Eye (tissue), 1 donor: ENCODE results near the gene DRD5.
"Not testable (repeated sequence)": the region's sequence is repeated elsewhere in the genome, so short reads cannot be mapped to it uniquely, and the experiment has no call there.

Experiments
- DNase-seq: peaks from one replicate; pipeline ENCODE4 v3.0.0-alpha.2; 2015

Gene DRD5

DNA sequence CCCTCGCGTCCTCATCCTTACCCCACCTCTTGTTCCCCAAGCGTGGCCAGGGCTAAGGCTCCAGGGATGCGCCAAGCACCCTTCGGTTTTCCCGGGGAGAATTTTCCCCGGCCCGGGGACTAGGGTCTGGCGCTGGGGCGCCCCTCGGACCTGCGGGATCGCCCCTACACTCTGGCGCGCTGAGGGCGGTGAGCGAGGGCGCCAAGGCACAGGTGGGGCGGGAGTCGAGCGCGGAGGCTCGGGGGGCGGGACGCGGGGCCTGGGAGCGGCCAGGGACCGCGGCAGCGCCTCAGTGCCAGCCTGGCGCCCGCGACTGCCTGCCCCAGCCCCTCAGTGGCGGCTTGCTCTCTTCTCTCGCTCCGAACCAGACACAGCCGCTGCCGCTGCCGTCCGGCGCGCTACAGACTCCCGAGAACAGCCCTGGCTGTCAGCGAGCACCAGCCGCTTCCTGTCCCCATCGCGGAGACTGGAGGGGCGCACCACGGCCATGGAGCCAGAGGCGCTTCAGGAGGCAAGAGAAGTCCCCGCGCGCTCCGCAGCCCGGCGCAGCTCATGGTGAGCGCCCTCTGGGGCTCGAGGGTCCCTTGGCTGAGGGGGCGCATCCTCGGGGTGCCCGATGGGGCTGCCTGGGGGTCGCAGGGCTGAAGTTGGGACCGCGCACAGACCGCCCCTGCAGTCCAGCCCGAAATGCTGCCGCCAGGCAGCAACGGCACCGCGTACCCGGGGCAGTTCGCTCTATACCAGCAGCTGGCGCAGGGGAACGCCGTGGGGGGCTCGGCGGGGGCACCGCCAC is at the start of gene DRD5:
Gene DRD5, plus strand, starts transcription at position 292 of the 793 bp plus-strand sequence. Its CDS starts 396 bp downstream, at position 688.
- peak; percentile 70 for DNase-seq

DNA sequence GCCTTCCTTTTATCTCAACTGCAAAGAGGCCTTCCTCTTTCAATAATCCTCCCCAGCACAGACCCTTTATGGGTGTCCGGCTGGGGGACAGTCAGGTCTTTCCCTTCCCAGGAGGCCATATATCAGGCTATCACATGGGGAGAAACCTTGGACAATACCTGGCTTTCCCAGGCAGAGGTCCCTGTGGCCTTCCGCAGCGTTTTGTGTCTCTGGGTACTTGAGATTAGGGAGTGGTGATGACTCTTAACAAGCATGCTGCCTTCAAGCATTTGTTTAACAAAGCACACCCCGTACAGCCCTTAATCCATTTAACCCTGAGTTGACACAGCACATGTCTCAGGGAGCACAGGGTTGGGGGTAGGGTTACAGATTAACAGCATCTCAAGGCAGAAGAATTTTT is 49.2 kb upstream of the DRD5 start:
- DNase-seq = not testable (repeated sequence)

DNA sequence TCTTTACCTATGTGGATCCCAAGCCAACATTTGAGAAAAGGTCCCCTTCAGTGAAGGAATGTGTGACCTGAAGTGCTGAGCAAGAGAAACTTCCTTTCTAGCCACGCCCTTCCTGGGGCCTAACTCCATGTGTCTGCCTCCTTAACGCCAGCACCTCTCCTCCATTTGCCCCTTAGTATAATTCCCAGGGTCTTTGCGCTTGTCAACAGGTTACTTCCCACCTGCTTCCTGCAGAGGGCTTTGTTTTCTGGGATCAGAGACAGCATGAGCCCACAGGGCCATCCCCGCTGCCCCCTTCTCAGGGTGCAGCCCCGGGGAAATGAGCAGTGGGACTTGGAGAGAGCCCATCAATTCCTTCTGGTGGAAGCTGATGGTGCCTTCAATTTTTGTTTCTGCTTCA is 45.9 kb upstream of the DRD5 start:
- no peak for DNase-seq

DNA sequence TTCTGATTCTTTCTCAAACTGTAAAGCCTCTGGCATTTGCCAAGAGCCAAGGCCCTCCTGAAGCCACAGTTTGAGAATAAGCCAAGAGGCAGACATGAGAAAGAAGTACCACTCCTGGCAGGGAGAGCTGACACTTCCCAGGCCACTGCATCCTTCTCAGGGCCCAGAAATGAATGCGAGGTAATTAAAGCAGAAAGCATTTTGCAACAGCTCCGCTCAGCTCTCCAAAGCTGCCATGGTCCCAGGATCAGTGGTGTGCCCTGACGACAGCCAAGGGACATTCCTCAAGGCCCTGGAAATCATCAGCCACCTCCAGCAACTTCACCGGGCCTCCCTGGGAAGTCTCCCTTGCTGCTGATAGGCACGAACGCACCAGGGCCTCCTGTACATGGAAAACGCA is 44.2 kb upstream of the DRD5 start:
- DNase-seq = not testable (repeated sequence)

DNA sequence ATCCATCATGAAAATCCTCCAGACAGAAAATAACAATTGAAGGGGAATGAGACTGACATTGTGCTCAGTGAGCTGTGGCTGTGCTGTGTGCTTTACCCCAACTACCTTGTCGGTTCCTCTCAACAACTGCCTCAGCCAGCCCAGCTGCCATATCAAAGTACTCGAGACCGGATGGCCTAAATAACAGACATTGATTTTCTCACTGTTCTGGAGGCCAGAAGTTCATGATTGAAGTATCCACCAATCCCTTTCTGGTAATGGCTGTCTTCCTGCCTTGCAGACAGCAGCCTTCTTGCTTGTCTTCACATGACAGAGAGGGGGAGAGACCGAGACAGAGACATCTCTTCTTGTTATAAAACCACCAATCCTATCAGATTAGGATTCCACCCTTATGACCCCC is 37.6 kb upstream of the DRD5 start:
- peak; percentile 50 for DNase-seq

DNA sequence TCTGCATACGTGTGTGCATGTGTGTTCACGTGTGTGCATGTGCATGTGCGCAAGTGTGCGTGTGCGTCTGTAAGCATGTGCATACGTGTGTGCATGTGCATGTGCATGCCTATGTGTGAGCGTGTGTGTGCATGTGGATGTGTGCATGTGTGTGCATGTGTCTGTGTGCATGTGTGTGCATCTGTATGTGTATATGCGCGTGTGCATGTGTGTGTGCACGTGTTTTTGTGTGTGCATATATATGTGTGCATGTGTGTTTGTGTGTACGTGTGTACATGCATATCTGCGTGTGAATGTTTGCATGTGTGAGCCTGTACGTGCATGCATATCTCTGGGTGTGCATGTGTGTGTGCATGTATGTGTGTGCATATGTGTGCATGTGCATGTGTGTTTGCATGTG is 35.7 kb upstream of the DRD5 start:
- DNase-seq = no peak

DNA sequence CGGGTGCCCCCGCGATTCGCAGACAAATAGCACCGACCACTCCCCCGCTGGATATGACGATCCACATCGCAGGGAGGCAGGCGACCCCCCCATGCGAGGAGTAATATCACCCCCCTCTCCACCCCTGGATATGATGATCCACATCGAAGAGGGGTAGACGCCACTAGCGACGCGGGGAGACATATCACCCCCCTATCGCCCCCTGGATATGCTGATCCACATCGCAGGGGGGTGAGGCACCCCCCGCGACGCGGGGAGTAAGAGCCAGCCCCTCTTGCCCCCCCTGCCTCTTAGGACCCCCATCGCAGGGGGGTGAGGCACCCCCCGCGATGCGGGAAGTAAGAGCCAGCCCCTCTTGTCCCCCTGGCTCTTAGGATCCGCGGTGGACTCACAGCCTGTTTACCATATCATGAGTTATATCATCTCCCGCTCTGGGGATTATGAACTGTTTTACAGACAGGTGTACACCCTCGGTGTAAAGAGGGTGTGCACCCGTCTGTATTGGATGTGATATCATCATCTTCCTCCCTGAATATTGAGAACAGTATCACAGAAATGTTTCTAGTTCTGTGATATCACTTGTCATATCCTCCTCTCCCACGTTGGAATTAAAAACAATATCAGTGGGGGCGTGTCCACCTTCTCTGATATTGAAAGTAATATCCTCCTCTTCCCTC is 22.7 kb upstream of the DRD5 start:
- no peak for DNase-seq

DNA sequence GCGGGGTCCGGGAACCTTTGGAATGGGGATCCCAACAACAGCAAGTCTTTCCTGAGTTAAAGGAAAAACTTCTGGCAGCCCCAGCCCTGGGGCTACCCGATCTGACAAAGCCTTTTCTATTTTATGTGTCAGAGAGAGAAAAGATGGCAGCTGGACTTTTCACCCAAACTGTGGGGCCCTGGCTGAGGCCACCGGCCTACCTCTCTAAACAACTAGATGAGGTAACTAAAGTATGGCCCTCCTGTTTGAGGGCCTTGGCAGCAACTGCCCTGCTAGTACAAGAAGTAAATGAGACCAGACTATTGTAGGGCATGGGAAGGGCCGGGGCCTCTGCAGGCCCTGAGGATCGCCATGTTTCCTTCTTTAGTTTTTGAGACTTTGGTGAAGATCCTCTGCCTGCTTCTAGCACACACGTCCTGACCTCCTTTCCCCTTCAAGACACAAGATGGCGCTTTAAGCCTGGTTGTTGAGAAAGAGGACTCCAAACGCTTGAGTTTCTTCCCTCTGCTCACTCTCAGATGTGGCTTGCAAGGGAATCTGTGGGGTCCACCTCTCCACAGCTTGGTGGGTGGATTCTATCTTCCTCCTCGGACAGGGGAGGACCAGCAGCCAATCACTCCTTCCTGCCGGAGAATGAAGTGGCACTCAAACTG is 18.5 kb upstream of the DRD5 start:
- peak; percentile 94 for DNase-seq

DNA sequence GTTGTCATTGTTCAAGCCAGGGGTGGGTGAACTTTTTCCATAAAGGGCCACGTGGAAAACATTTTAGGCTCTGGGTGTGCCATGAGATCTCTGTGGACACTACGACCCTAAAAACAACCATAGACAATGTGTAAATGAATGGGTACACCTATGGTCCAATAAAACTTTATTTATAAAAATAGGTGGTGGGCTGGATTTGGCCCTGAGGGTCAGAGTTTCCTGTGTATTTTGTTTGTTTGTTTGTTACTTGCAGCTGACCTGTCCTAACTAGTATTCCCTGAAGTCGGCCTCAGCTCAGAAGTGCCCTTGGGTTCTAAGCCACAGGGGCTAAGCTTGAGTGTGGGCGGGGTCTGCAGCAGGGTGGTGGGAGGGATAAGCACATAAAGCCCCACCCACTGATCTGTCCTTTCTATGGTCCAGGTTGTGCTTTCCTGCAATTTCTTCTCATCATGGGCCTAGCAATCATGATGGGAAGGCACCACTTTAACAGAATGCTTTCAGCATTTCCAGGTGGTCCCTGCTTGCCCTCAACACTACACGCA is 17.2 kb upstream of the DRD5 start:
- no peak for DNase-seq

DNA sequence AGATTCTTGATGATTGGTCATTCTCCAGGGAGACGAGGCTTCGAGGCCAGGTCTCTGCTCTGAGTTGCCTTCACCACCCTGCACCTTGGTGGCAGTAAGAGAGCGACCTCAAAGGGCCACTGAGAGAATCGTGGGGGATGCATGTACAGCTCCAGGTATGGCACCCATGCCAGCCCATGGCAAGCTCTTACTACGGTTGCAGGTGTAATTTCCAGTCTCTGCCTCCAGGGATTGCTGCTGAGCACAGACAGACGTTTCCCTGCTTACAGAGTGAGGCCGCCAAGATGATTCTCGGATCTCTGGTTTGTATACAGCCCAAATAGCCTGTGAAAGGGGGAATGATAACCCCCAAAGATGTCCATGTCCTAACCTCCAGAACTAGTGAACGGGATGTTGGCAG is 16.3 kb upstream of the DRD5 start:
- DNase-seq = no peak

DNA sequence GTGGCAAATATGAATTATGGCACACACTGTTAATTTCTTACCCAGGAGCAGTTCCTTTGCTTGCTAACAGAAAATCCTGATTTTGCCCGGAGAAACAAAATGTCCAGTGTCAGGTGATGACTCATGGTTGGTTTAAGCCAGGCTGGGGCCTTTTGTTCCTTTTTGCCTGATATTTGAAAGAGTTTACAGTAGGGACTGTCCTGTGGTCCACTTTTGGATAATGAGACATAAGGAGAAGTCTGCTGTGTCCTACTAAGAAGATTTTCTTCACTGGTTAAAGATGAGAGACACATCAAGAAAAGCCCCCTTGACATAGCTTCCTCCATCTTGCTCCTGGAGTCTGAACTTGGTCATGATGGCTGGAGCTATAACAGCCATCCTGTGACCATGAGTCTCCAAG is 12.1 kb upstream of the DRD5 start:
- no peak for DNase-seq

DNA sequence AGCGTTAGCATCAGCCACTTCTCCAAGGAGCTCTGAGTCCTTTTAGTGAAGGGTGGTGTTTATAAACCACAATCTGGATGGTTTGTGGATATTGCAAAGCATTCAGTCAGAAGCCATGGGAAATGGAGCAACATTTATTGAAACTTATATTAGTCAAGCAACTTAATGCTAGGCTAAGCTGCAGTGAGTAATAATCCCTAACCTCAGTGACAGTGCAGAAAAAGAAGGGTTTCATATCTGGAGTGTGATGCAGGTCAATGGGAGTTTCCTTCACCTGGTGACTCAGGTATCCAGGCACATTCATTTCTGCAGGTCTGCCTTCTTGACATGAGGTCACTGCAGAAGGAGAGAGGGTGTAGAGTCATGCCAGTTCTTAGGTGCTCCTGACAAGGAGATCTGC is 10.4 kb upstream of the DRD5 start:
- no peak for DNase-seq

DNA sequence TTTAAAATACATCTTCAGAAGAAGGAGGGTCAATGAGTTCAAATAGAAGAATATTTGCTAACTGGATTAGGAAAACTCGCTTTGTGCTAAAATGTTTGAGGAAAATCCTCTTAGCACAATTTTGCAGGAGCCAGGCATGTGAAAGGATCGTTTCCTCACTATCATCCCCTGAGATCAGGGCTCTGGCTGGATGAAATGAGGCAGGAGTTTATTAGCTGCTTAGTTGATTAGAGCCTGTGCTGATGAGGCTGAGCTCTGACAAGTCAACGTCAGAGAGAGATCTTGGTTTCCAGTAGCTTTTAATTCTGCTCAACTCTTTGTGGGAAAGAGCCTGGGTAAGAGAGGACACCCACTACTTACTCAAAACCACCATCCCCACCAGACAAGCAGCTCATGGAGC is 8.0 kb upstream of the DRD5 start:
- no peak for DNase-seq

DNA sequence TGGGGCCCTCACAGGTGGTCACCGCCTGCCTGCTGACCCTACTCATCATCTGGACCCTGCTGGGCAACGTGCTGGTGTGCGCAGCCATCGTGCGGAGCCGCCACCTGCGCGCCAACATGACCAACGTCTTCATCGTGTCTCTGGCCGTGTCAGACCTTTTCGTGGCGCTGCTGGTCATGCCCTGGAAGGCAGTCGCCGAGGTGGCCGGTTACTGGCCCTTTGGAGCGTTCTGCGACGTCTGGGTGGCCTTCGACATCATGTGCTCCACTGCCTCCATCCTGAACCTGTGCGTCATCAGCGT is 652 bp downstream of the DRD5 start:
- no peak for DNase-seq

DNA sequence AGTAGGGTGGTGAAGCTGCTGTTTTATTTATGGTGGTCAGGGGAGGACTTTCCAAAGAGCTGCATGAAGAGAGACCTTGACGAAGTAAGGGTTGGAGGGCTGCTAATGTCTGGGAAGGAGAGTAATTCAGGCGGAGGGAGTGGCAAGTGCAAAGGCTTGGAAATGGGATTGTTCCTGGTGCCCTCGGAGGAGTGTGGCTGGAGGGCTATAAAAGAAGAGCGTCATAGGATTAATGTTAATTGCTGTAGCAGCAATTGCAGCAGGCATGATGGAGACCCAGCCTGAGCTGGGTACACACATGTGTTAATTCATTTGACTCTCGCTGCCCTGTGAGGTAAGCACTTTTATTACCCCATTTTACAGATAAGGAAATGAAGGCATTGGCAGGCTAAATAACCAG is 4.5 kb downstream of the DRD5 start:
- not testable (repeated sequence) for DNase-seq

DNA sequence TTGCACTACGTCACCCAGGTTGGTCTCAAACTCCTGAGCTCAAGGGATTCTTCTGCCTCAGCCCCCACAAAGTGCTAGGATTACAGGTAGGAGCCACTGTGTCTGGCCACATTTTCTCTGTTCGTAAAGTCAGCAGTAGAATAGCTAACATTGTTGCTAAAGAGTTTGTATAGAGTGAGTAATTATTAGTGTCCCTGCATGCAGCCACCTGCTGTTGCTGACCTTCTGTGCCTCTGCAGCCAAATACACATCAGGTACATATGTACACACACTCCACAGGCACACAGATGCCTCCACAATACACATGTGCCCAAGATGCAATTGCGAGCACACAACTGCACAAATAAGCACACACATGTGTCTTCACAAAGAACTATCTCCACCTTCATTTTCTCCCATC is 10.9 kb downstream of the DRD5 start:
- DNase-seq = no peak

DNA sequence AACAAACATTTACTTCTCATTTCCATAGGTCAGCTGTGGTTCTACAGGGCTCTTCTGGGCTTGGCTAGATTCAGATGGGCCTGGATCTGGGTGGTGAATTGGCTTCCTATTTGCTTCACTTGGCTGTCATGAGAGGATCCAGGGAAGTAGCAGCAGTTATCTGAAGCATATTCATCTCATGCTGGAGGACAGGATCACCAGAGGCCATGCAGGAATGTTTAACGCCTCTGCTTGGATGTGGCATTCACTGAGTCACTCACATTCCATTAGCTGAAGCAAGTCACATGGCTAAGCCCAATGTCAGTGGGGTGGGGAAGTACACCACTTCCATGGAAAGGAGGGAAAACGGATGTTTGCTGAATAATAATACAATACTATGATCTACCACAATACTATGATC is 15.2 kb downstream of the DRD5 start:
- DNase-seq = not testable (repeated sequence)

DNA sequence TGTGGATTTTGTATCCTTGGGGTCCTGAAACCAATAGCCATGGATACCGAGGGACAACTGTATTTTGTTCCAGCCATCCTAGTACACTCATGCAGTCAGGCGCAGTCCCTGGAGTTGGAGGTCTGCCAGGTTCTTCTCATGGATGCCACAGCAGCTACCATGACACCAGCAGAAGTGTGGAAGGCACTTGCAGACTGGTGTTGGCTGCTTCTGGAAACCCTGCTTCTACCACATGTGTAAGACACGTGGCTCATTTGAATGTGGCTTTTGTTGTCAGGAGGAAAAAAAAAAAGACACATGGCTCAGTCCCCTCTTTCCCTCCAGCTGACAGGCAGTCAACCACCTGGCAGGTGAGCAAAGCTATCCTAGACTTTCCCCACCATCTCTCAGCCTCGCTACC is 19.4 kb downstream of the DRD5 start:
- no peak for DNase-seq

DNA sequence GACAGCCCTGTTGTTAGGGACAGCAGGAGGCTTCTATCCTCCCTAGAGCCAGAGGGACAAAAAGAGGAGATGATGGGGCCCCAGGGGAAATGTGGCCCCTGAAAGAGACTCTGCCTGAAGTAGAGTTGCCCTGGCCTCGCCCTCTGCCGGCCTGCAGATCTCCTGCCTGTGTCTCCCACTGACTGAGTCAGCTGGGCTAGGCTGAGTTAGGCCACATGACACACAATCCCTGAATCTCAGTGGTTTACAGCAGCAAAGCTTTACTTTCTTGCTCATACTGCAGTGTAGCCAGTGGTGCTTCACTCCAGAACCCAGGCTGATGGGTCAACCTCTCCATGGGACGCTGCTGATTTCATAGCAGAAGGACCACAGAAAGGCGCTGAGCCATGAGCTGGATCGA is 23.5 kb downstream of the DRD5 start:
- no peak for DNase-seq

DNA sequence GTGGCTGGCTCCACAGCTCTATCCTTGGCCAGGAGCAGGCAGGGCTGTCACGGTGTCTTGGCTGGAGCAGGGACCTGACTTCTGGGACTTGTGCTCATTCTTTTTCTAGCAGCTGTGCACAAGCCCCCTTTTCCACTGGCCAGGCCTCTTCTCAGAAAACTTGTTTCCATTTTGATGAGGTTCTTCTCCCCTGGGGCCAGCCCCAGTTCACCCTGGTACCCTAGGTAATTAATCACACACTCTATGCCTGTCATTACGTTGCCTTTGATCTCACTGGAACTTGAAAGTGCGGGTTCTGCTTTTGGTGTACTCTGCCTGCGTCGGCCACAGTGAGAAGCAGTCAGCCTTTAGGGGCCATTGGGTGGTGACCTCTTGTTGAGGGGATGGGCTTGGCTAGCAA is 26.6 kb downstream of the DRD5 start:
- DNase-seq = no peak

DNA sequence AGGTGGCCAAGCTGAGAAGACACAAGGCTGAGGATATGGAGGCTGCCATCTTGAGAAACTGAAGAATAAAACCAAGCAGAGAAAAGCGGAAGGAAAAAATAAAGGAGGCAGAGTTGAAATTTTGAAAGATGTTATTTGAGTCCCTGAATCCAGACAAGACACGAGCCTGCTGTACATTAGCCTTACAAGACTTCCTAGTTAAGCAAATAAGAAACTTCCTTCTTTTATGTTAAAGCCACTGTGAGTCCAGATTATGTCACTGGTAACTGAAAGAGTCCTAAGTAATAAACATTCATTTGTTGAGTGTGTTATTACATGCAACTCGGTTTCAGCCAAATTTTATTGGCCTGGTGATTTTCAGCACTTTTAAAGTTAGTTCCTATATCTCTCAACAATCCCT is 30.4 kb downstream of the DRD5 start:
- DNase-seq = no peak

DNA sequence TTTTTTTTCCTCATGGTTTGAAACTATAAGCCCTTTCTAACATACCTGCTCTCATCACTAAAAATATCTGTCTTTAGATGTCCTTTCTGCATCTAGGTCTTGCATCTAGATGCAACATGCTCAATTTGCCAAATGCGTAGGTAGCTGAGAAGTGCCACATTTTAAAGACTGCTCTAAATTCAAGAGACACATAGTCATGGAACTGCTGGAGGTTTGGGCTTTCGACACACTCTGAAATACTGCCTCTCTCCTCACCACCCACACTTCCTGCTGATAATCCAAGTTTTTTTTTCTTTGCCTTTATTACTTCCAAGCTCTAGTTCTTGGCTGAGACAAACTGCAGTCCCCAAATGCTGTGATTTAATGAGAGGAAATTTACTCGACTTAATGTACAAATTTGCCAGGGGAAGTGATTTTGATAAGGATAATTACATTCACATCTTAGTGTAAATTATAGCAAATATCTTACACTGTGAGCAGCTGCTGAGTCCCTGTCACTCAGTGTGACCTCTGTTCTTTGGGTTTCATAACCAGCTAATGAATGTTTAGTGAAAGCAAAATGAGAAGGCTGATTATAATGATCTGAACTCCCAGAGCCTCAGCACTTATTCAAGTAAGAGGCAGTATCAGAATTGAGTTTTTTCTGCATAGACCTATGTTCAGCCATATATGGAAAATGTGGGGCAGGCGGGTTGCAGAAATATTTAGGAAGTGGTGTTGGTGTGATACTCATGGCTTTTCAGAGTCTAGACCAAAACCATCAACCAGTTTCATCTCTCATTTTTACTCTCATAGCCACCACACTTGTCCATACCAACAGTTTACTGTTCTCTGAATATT is 31.3 kb downstream of the DRD5 start:
- DNase-seq = peak; percentile 6

DNA sequence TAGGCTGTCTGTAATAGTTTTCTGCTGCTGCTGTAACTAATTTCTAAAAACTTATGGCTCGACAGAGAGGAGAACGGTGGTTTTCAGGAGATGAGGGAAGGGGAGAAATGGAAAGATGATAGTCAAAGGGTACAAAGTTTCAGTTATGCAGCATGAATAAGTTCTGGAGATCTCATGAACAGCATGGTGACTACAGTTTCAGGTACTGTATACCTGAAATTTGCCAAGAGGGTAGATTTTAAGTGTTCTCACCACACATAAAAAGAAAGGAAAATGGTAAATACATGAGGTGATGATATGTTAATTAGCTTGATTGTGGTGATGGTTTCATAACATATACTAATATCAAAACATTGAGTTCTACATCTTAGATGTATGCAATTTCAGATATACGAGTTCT is 34.9 kb downstream of the DRD5 start:
- DNase-seq = no peak
